SU-DHL-6 (cell line): Measurements from ENCODE around the gene GLOD4.

Experiments used
- CTCF ChIP-seq: fragments of 200-600 bp; sonication (generic); IDR thresholded peaks from one replicate; pipeline ENCODE4 v1.5.1; 2017; ENCODE audit warnings: antibody characterized with exemption, mild to moderate bottlenecking, low read length, moderate library complexity; ENCODE audit not compliant: insufficient read depth, poor library complexity, severe bottlenecking
- EZH2phosphoT487 ChIP-seq: fragments of 200-600 bp; sonication (generic), shearing (Covaris generic); conservative IDR thresholded peaks from 2 replicates; pipeline ENCODE4 v1.6.1; 2018; ENCODE audit warnings: mild to moderate bottlenecking, antibody characterized with exemption, low read length, moderate library complexity, mixed read lengths

- peak; percentile 44 for TF ChIP-seq CTCF
- no peak for TF ChIP-seq EZH2phosphoT487
These were observed 12.8 kb upstream of the GLOD4 start for GRCh38 chr17:794876-795275.
